Activated CD8-positive, alpha-beta memory T cell treated with anti-CD3 and anti-CD28 coated beads, Interleukin-2, amount 10 ng/mL, durations not matched to agents 7 days and 5 days (primary cell): ENCODE measurements around the gene CPED1. TPM values are rescaled to one million over a fixed set of nuclear protein-coding genes. Genes with fewer than 3 reads are reported as not detected.

Experiments used
- ATAC-seq: fragments of 150-1000 bp; cut with Tn5 transposase; one replicate; pipeline ENCODE4 v1.10.0; 2021; ENCODE audit warnings: moderate library complexity
- CTCF ChIA-PET: fragments of 350-600 bp; sonication (Branson Sonifier 250); formaldehyde crosslinking; loops from one replicate; lab custom pipeline; 2021; ENCODE audit warnings: antibody characterized with exemption; lab: Charles Lee
- DNase-seq: peaks from one replicate; pipeline ENCODE4 v3.0.0-alpha.2; 2020
- H3K27ac Mint-ChIP-seq: one replicate; pipeline ENCODE4 v1.8.0; 2021; ENCODE audit warnings: mild to moderate bottlenecking, mixed read lengths
- H3K27me3 Mint-ChIP-seq: one replicate; pipeline ENCODE4 v1.8.0; 2021; ENCODE audit warnings: mixed read lengths
- H3K36me3 Mint-ChIP-seq: one replicate; pipeline ENCODE4 v1.8.0; 2021; ENCODE audit warnings: mild to moderate bottlenecking, mixed read lengths
- H3K4me1 Mint-ChIP-seq: one replicate; pipeline ENCODE4 v1.8.0; 2021; ENCODE audit warnings: mixed read lengths
- H3K4me3 Mint-ChIP-seq: one replicate; pipeline ENCODE4 v1.8.0; 2021; ENCODE audit warnings: mild to moderate bottlenecking, moderate library complexity, mixed read lengths
- H3K9me3 Mint-ChIP-seq: one replicate; pipeline ENCODE4 v1.8.0; 2022; ENCODE audit warnings: low read depth, mixed read lengths
- total RNA-seq, 2 experiments: library from RNA; stranded (reverse); gene quantifications; one replicate each; pipeline ENCODE4 v1.2.3, GENCODE V29; 2021

Gene CPED1
- total RNA-seq, 2 experiments from 2014 or later = 0.16 TPM; not detected in 1

GRCh38 chr7:121020249-121020988, 31.9 kb downstream of the CPED1 start:
- Mint-ChIP-seq H3K27me3 (peaks cover 21% of the 10 kb centered on the region), H3K9me3 (no peaks in the 10 kb centered on the region), H3K27ac (no peak overlapping the region), H3K36me3 (no peaks in the 10 kb centered on the region), H3K4me3 (no peak overlapping the region), H3K4me1 (no peaks in the 10 kb centered on the region)
- CTCF ChIA-PET = no interaction called here
- DNase-seq (no peak), ATAC-seq (no peak)

GRCh38 chr7:121020989-121021969, 32.8 kb downstream of the CPED1 start:
- ATAC-seq (no peak), DNase-seq (no peak)
- Mint-ChIP-seq H3K9me3 (no peaks in the 10 kb centered on the region), H3K4me1 (peaks cover 2% of the 10 kb centered on the region), H3K36me3 (no peaks in the 10 kb centered on the region), H3K27me3 (peaks cover 25% of the 10 kb centered on the region), H3K27ac (no peak overlapping the region), H3K4me3 (no peak overlapping the region)
- CTCF ChIA-PET = no interaction called here

GRCh38 chr7:121023194-121023593, 34.7 kb downstream of the CPED1 start:
- H3K27me3 Mint-ChIP-seq = peaks cover 21% of the 10 kb centered on the region
- peaks cover 2% of the 10 kb centered on the region for H3K36me3 Mint-ChIP-seq
- DNase-seq (no peak), ATAC-seq (no peak)
- CTCF ChIA-PET = no interaction called here
- no peak overlapping the region for H3K27ac Mint-ChIP-seq
- peaks cover 3% of the 10 kb centered on the region for H3K4me1 Mint-ChIP-seq
- H3K4me3 Mint-ChIP-seq = no peak overlapping the region
- no peaks in the 10 kb centered on the region for H3K9me3 Mint-ChIP-seq

- no peak for ATAC-seq
- H3K4me1 Mint-ChIP-seq = peaks cover 3% of the 10 kb centered on the region
- no peak overlapping the region for H3K4me3 Mint-ChIP-seq
- CTCF ChIA-PET = no interaction called here
- no peaks in the 10 kb centered on the region for H3K9me3 Mint-ChIP-seq
- H3K36me3 Mint-ChIP-seq = peaks cover 2% of the 10 kb centered on the region
- H3K27ac Mint-ChIP-seq = no peak overlapping the region
- H3K27me3 Mint-ChIP-seq = peaks cover 19% of the 10 kb centered on the region
- DNase-seq = no peak
Measured at GRCh38 chr7:121023683-121024511, 35.4 kb downstream of the CPED1 start.

- peaks cover 3% of the 10 kb centered on the region for H3K4me1 Mint-ChIP-seq
- no peak for DNase-seq
- peaks cover 19% of the 10 kb centered on the region for H3K27me3 Mint-ChIP-seq
- CTCF ChIA-PET = no interaction called here
- H3K4me3 Mint-ChIP-seq = no peak overlapping the region
- no peaks in the 10 kb centered on the region for H3K9me3 Mint-ChIP-seq
- H3K27ac Mint-ChIP-seq = no peak overlapping the region
- peaks cover 2% of the 10 kb centered on the region for H3K36me3 Mint-ChIP-seq
- no peak for ATAC-seq
Measured at GRCh38 chr7:121024611-121025010, 36.1 kb downstream of the CPED1 start.

- peaks cover 2% of the 10 kb centered on the region for H3K36me3 Mint-ChIP-seq
- DNase-seq (no peak), ATAC-seq (no peak)
- peaks cover 21% of the 10 kb centered on the region for H3K27me3 Mint-ChIP-seq
- no peak overlapping the region for H3K27ac Mint-ChIP-seq
- H3K9me3 Mint-ChIP-seq = no peaks in the 10 kb centered on the region
- peaks cover 3% of the 10 kb centered on the region for H3K4me1 Mint-ChIP-seq
- CTCF ChIA-PET = no interaction called here
- no peak overlapping the region for H3K4me3 Mint-ChIP-seq
Measured at GRCh38 chr7:121026159-121026558, 37.6 kb downstream of the CPED1 start.

- no peak overlapping the region for H3K27ac Mint-ChIP-seq
Measured at GRCh38 chr7:121026577-121027111, 38.1 kb downstream of the CPED1 start.

GRCh38 chr7:121027761-121028669, 39.5 kb downstream of the CPED1 start:
- no peak for ATAC-seq
- Mint-ChIP-seq H3K27me3 (peaks cover 19% of the 10 kb centered on the region), H3K4me3 (no peak overlapping the region), H3K27ac (no peak overlapping the region), H3K36me3 (peaks cover 2% of the 10 kb centered on the region), H3K9me3 (no peaks in the 10 kb centered on the region), H3K4me1 (peaks cover 3% of the 10 kb centered on the region)
- no peak for DNase-seq
- CTCF ChIA-PET = interaction anchor here (1.3 kb wide), 2 partner anchors 18 to 41 kb away, joined by 3 to 6 read pairs; no protein-coding TSS in a partner anchor

More at GRCh38 chr7:121026577-121027111, 38.1 kb downstream of the CPED1 start:
- ATAC-seq (no peak), DNase-seq (no peak)
- no peaks in the 10 kb centered on the region for H3K9me3 Mint-ChIP-seq
- CTCF ChIA-PET = interaction anchor here (1.3 kb wide), 2 partner anchors 17 to 40 kb away, joined by 3 to 6 read pairs; no protein-coding TSS in a partner anchor
- H3K4me3 Mint-ChIP-seq = no peak overlapping the region
- H3K27me3 Mint-ChIP-seq = peaks cover 21% of the 10 kb centered on the region
- peaks cover 2% of the 10 kb centered on the region for H3K36me3 Mint-ChIP-seq
- peaks cover 3% of the 10 kb centered on the region for H3K4me1 Mint-ChIP-seq

- no peaks in the 10 kb centered on the region for H3K9me3 Mint-ChIP-seq
- H3K4me1 Mint-ChIP-seq = peaks cover 3% of the 10 kb centered on the region
- DNase-seq (no peak), ATAC-seq (no peak)
- no peak overlapping the region for H3K4me3 Mint-ChIP-seq
- CTCF ChIA-PET = no interaction called here
- peaks cover 2% of the 10 kb centered on the region for H3K36me3 Mint-ChIP-seq
- H3K27ac Mint-ChIP-seq = no peak overlapping the region
- peaks cover 15% of the 10 kb centered on the region for H3K27me3 Mint-ChIP-seq
Measured at GRCh38 chr7:121029302-121029701, 40.8 kb downstream of the CPED1 start.

GRCh38 chr7:121030308-121030707, 41.8 kb downstream of the CPED1 start:
- Mint-ChIP-seq H3K4me1 (peaks cover 3% of the 10 kb centered on the region), H3K36me3 (peaks cover 2% of the 10 kb centered on the region), H3K27me3 (peaks cover 7% of the 10 kb centered on the region), H3K4me3 (no peak overlapping the region), H3K9me3 (no peaks in the 10 kb centered on the region), H3K27ac (no peak overlapping the region)
- CTCF ChIA-PET = no interaction called here
- DNase-seq = no peak
- ATAC-seq = no peak

GRCh38 chr7:121032645-121033460, 44.3 kb downstream of the CPED1 start:
- CTCF ChIA-PET = no interaction called here
- Mint-ChIP-seq H3K4me1 (no peaks in the 10 kb centered on the region), H3K27ac (no peak overlapping the region), H3K27me3 (peaks cover 9% of the 10 kb centered on the region), H3K4me3 (no peak overlapping the region), H3K9me3 (no peaks in the 10 kb centered on the region), H3K36me3 (no peaks in the 10 kb centered on the region)
- no peak for DNase-seq
- no peak for ATAC-seq
